HepG2 (cell line): ENCODE measurements around the gene KLHL7. TPM values are rescaled to one million over a fixed set of nuclear protein-coding genes. Genes with fewer than 3 reads are reported as not detected.

ENCODE experiments used
- AHR ChIP-seq: IDR thresholded peaks from 2 replicates; pipeline ENCODE4 v1.6.1; 2018; ENCODE audit warnings: missing genetic modification reagents, missing compliant biosample characterization
- TBX3 ChIP-seq: fragments of 450-650 bp; IDR thresholded peaks from 2 replicates; pipeline ENCODE4 v1.6.1; 2017; ENCODE audit warnings: antibody characterized with exemption, mild to moderate bottlenecking, inconsistent platforms, borderline replicate concordance
- ZFY ChIP-seq: sonication (generic); formaldehyde crosslinking; IDR thresholded peaks from 2 replicates; pipeline ENCODE4 v1.4.0; 2020; ENCODE audit warnings: missing genetic modification reagents
- ZKSCAN1 ChIP-seq: fragments of 150-350 bp; IDR thresholded peaks from 2 replicates; pipeline ENCODE4 v1.6.1; 2014; ENCODE audit warnings: low read length
- ZNF460 ChIP-seq: sonication (generic); formaldehyde crosslinking; IDR thresholded peaks from 2 replicates; pipeline ENCODE4 v1.5.1; 2020; ENCODE audit warnings: missing genetic modification reagents, mild to moderate bottlenecking, borderline replicate concordance
- ZNF549 ChIP-seq: sonication (generic); formaldehyde crosslinking; IDR thresholded peaks from 2 replicates; pipeline ENCODE4 v1.5.0; 2020; ENCODE audit warnings: missing genetic modification reagents
- ZNF709 ChIP-seq: sonication (generic); formaldehyde crosslinking; IDR thresholded peaks from 2 replicates; pipeline ENCODE4 v1.5.0; 2020; ENCODE audit warnings: mild to moderate bottlenecking, missing genetic modification reagents
- ZNF75D ChIP-seq: sonication (generic); formaldehyde crosslinking; IDR thresholded peaks from 2 replicates; pipeline ENCODE4 v1.8.1; 2023; ENCODE audit warnings: missing genetic modification reagents, mild to moderate bottlenecking, borderline replicate concordance
- ZNF790 ChIP-seq: sonication (generic); formaldehyde crosslinking; IDR thresholded peaks from 2 replicates; pipeline ENCODE4 v1.8.0; 2022; ENCODE audit warnings: missing genetic modification reagents, mild to moderate bottlenecking, borderline replicate concordance
- polyA plus RNA-seq, 8 experiments: library from polyadenylated mRNA; depleted of rRNA in 3 of 8; stranded (reverse) in 7 of 8; unstranded in 1 of 8; fragments of >200 nt; fragmentation: Illumina TruSeq in 4 of 8; extraction: Trizol in 4 of 8; gene quantifications; 2 replicates each; pipeline versions ENCODE4 v1.2.1 to v1.2.3, GENCODE V29; 2011 to 2016; ENCODE audit warnings: low read depth in 4 of 8, missing spikeins in 1 of 8, mixed read lengths in 1 of 8; ENCODE audit not compliant: insufficient read depth in 1 of 8
- total RNA-seq, 5 experiments: library from RNA; depleted of rRNA; stranded (reverse); fragments of >200 nt; fragmentation: Illumina TruSeq; extraction: Trizol; gene quantifications; 2 replicates each; pipeline ENCODE4 v1.2.3, GENCODE V29; 2016; ENCODE audit warnings: low read depth in 1 of 5
- TF ChIP-seq, protein P1 (sequence below): sonication (generic); formaldehyde crosslinking; IDR thresholded peaks from 2 replicates; pipeline ENCODE4 v1.4.0; 2020; ENCODE audit warnings: mild to moderate bottlenecking, missing genetic modification reagents
- TF ChIP-seq, protein P2 (sequence below): sonication (generic); formaldehyde crosslinking; IDR thresholded peaks from 2 replicates; pipeline ENCODE4 v1.4.0; 2020; ENCODE audit warnings: mild to moderate bottlenecking, missing genetic modification reagents
- TF ChIP-seq, protein P3 (sequence below): sonication (generic); formaldehyde crosslinking; IDR thresholded peaks from 2 replicates; pipeline ENCODE4 v1.8.1; 2023; ENCODE audit warnings: mild to moderate bottlenecking, moderate library complexity, missing genetic modification reagents

The KLHL7 gene
- total and polyA plus RNA-seq, 2 of the 13 experiments (the other 11 are each of a cell fraction or from before 2014, with no cell fraction given), result 16.2 to 34.4 TPM

DNA sequence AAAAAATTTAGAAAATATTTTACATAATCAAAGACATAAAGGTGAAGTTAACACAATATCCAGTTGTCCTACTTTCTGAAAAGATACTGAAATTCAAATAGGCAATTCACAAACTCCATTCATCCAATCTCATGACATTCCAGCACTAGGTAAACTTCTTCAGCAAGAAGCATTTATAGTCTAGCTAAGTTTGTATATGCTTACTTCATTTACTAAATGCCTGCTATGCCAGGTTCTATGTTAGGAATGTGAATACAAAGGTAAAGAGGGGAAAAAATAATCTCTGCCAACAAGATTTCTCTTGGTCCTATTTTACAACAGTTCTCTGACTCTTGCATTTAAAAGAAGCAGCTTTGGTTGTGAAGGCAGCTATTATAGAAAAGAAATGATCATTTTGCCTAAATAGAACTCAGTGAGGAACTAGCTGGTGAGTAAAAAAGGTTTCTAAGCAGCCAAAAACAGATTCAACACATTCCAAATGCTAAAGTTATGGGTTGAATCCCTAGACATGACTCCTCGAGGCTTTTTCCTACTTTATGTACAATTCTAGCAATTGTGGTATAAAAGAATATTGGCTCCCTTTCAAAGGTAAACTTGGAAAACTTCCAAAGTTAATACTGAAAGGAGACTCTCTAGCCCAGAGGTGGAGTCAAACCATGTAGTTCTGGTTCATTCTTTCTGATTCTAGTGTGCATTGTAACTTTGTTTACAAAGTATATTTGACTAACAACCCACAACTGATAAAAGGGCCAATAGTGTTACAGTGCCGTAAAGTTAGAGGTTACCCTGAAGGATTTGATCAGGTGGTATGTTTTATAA lies 30.9 kb upstream of the KLHL7 start (continued):
- TF ChIP-seq, protein P1, sequence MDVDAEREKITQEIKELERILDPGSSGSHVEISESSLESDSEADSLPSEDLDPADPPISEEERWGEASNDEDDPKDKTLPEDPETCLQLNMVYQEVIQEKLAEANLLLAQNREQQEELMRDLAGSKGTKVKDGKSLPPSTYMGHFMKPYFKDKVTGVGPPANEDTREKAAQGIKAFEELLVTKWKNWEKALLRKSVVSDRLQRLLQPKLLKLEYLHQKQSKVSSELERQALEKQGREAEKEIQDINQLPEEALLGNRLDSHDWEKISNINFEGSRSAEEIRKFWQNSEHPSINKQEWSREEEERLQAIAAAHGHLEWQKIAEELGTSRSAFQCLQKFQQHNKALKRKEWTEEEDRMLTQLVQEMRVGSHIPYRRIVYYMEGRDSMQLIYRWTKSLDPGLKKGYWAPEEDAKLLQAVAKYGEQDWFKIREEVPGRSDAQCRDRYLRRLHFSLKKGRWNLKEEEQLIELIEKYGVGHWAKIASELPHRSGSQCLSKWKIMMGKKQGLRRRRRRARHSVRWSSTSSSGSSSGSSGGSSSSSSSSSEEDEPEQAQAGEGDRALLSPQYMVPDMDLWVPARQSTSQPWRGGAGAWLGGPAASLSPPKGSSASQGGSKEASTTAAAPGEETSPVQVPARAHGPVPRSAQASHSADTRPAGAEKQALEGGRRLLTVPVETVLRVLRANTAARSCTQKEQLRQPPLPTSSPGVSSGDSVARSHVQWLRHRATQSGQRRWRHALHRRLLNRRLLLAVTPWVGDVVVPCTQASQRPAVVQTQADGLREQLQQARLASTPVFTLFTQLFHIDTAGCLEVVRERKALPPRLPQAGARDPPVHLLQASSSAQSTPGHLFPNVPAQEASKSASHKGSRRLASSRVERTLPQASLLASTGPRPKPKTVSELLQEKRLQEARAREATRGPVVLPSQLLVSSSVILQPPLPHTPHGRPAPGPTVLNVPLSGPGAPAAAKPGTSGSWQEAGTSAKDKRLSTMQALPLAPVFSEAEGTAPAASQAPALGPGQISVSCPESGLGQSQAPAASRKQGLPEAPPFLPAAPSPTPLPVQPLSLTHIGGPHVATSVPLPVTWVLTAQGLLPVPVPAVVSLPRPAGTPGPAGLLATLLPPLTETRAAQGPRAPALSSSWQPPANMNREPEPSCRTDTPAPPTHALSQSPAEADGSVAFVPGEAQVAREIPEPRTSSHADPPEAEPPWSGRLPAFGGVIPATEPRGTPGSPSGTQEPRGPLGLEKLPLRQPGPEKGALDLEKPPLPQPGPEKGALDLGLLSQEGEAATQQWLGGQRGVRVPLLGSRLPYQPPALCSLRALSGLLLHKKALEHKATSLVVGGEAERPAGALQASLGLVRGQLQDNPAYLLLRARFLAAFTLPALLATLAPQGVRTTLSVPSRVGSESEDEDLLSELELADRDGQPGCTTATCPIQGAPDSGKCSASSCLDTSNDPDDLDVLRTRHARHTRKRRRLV (CRISPR knock-in tag), result no peak
- TF ChIP-seq ZNF75D, result no peak
- TF ChIP-seq ZKSCAN1, result no peak
- TF ChIP-seq AHR (CRISPR knock-in tag), result no peak
- no peak for TF ChIP-seq ZFY (CRISPR knock-in tag)
- no peak for TF ChIP-seq ZNF549
- no peak for TF ChIP-seq ZNF460 (CRISPR knock-in tag)
- TF ChIP-seq, protein P2, sequence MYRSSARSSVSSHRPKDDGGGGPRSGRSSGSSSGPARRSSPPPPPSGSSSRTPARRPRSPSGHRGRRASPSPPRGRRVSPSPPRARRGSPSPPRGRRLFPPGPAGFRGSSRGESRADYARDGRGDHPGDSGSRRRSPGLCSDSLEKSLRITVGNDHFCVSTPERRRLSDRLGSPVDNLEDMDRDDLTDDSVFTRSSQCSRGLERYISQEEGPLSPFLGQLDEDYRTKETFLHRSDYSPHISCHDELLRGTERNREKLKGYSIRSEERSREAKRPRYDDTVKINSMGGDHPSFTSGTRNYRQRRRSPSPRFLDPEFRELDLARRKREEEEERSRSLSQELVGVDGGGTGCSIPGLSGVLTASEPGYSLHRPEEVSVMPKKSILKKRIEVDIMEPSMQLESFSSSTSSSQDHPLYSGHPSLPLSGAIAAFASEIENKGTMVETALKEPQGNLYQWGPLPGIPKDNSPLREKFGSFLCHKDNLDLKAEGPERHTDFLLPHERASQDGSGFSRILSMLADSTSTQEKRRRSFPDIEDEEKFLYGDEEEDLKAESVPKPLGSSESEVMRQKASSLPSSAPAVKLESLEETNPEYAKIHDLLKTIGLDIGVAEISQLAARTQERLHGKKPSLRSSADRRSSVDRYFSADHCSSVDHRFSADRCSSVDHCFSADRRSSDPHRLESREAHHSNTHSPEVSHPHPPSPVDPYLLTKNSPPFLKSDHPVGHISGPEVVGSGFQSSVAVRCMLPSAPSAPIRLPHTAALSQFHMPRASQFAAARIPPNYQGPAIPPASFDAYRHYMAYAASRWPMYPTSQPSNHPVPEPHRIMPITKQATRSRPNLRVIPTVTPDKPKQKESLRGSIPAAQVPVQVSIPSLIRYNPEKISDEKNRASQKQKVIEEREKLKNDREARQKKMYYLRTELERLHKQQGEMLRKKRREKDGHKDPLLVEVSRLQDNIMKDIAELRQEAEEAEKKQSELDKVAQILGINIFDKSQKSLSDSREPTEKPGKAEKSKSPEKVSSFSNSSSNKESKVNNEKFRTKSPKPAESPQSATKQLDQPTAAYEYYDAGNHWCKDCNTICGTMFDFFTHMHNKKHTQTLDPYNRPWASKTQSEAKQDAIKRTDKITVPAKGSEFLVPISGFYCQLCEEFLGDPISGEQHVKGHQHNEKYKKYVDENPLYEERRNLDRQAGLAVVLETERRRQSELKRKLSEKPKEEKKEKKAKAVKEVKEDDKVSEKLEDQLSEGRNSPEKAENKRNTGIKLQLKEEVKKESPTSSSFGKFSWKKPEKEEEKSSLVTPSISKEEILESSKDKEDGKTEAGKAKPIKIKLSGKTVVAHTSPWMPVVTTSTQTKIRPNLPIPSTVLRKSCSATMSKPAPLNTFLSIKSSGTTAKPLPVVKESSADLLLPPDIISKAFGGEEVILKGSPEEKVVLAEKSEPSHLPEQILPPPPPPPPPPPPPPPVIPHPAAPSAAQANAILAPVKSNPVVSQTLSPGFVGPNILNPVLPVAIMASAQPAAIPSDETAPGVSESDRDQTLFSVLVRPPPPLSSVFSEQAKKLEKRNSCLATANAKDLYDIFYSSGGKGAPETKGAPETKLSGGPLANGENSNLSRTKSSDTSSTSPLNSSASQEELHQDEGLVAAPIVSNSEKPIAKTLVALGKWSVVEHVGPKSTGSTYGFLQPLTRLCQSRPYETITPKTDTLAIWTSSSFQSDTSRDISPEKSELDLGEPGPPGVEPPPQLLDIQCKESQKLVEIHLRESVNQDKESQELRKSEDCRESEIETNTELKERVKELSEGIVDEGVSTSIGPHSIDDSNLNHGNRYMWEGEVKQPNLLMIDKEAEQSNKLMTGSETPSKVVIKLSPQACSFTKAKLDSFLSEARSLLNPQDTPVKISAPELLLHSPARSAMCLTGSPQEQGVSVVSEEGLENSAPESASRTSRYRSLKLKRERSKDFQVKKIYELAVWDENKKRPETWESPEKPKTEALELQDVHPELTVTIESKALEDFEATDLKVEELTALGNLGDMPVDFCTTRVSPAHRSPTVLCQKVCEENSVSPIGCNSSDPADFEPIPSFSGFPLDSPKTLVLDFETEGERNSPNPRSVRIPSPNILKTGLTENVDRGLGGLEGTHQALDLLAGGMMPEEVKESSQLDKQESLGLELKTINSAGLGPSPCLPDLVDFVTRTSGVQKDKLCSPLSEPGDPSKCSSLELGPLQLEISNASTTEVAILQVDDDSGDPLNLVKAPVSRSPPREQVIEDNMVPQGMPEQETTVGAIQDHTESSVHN (CRISPR knock-in tag), result no peak
- peak; percentile 21; the same call in 1 of the 2 replicates for TF ChIP-seq TBX3
- no peak for TF ChIP-seq ZNF790 (CRISPR knock-in tag)
- no peak for TF ChIP-seq ZNF709 (CRISPR knock-in tag)
- TF ChIP-seq, protein P3, sequence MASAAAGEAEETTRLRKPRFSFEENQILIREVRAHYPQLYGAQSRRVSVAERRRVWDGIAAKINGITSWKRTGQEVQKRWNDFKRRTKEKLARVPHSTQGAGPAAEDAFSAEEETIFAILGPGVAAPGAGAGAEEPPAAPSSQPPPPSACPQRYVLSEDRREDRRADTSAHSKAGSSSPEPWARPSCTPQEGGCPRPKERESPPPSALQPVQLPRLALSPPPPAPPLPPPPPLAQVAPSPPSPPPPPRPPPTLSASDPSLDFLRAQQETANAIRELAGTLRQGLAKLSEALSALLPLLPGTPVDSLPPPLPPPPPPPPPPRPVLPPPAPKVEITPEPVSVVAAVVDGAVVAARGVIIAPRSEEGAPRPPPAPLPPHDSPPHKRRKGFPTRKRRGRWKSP (CRISPR knock-in tag), result no peak
